Astrocyte of the cerebellum (primary cell): ENCODE results near the gene PCLO.

Source experiments
- DNase-seq: peaks from one replicate; pipeline ENCODE4 v3.0.0-alpha.2; 2011; ENCODE audit warnings: low read depth
- H3K4me3 ChIP-seq: 2 replicates; pipeline ENCODE4 v1.5.1; 2011; ENCODE audit warnings: mild to moderate bottlenecking, low read depth, low read length, moderate library complexity
- in situ Hi-C: cut with HindIII; loops from 2 replicates; pipeline ENCODE4 v1.10.0; 2017; ENCODE audit warnings: low sequenced_read_pairs
- TF ChIP-seq, protein P1 (sequence below): IDR thresholded peaks from 2 replicates; pipeline ENCODE4 v1.5.1; 2012; ENCODE audit warnings: low read length, low read depth, moderate library complexity, mild to moderate bottlenecking; ENCODE audit errors: missing control alignments

PCLO gene

DNA sequence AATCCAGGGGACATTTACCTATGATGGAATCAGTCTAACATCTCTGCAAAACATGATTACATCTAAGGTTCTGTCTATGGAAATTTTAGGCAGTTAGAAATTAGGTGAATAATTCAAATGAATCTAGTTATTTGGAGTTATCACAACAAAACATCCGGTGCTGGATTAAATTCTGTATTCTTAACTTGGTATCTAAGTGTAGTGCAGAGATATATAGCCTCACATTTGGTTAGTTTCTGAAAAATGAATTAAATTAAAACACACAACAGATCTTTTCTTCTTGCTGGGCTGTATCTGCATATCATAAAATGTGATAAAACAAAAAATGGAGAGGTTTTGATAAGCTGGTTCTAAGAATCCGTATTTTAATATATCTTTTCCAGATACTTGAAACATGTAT lies 354.1 kb downstream of the PCLO start:
- TF ChIP-seq, protein P1, sequence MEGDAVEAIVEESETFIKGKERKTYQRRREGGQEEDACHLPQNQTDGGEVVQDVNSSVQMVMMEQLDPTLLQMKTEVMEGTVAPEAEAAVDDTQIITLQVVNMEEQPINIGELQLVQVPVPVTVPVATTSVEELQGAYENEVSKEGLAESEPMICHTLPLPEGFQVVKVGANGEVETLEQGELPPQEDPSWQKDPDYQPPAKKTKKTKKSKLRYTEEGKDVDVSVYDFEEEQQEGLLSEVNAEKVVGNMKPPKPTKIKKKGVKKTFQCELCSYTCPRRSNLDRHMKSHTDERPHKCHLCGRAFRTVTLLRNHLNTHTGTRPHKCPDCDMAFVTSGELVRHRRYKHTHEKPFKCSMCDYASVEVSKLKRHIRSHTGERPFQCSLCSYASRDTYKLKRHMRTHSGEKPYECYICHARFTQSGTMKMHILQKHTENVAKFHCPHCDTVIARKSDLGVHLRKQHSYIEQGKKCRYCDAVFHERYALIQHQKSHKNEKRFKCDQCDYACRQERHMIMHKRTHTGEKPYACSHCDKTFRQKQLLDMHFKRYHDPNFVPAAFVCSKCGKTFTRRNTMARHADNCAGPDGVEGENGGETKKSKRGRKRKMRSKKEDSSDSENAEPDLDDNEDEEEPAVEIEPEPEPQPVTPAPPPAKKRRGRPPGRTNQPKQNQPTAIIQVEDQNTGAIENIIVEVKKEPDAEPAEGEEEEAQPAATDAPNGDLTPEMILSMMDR: no peak
- in situ Hi-C loops: no loop called here
- no peak overlapping the region for H3K4me3 ChIP-seq
- DNase-seq: no peak

DNA sequence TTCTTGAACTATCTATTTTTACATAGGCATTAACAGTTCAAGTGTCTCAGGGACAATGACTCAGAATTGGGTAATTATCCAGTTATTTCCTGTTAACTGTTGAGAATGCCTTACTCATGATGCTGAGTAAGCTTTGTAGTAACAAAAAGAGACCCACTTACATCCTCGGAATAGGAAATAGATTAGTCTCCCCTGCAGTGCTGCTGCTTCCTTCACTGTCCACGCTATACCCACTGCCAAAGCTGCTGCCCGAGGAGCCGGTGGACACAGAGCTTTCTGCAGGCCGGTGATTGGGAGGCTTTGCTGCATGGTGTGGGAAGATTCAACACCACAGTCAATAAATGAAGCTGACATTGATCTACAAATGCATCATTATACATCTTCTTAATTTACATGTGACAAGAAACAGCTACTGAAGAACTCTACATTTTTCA lies 357.1 kb downstream of the PCLO start:
- TF ChIP-seq, protein P1: no peak
- peak; percentile 79 for DNase-seq
- in situ Hi-C loops: no loop called here
- H3K4me3 ChIP-seq: no peak overlapping the region

DNA sequence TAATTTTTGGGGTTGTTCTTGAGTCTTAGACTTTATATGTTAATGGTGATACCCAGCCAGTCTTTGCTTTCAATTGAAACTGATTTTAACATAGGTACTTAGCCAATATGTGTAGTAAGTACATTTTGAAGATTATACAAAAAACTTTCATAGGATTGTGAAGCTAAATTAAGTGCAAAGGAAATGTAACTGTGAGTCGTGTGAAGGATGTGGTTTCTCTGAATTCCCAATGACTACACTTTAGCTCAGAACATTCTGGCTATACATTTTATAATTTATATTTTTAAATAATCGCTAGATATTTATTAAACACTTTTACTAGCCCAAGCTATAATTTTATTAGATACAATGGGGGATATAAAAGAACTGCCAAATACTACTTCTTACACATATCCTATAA lies 359.3 kb downstream of the PCLO start:
- no peak overlapping the region for H3K4me3 ChIP-seq
- TF ChIP-seq, protein P1: no peak
- DNase-seq: no peak
- in situ Hi-C loops: no loop called here

DNA sequence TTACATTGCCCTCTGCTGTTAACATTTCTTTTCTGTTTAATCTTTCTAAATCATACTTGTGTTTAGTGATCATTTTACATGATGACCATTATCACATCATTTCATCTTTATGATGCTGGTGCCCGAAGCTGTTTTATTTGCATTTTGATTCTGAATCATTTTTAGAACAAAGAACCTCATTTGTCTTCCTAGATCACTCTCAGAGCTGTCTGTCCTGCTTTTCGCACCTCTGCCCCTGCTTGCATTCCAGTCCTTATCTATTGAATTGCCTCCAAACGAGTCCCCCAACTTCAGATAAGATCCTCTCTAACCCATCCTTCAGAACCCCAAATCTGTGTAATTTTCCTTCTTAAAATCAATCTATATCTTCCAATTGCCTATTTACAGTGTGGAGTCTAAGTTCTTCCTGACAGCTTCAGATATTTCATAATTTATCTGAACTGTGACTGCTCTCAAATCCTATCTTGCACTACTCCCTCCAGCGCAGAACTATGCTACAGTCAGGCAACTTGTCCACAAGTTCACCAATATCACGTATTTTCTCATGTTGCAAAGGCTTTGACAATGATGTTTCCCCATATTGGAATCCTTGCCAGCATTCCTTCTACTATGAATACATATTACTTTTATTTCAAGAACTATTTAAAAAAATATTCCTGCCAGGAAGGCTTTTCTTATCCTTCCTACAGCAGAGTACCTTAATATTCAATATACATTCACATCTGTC lies 372.6 kb downstream of the PCLO start:
- no peak overlapping the region for H3K4me3 ChIP-seq
- TF ChIP-seq, protein P1: no peak
- in situ Hi-C loops: no loop called here
- DNase-seq: peak; percentile 13

- no peak overlapping the region for H3K4me3 ChIP-seq
- in situ Hi-C loops: no loop called here
- peak; percentile 32 for DNase-seq
- TF ChIP-seq, protein P1: no peak
These were observed 384.7 kb downstream of the PCLO start for GRCh38 chr7:82778021-82778420.

DNA sequence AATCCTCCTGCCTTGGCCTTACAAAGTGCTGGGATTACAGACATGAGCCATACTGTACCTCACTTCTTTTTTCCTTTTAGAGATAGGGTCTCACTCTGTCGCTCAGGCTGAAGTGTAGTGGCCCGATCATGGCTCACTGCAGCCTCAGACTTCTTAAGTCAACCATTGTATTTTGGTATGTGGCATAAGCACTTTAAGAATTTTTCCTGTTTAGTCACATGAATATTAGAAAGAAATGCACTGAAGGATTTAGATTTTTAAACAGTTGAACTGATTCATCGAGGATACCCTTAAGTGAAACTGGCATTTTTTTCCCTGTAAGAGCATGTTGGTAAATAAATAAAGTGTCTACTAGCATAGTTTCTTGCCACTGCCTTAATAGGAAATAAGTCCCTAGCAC lies 399.8 kb downstream of the PCLO start:
- TF ChIP-seq, protein P1: no peak
- H3K4me3 ChIP-seq: no peak overlapping the region
- no peak for DNase-seq
- in situ Hi-C loops: no loop called here
